Thoracic aorta (tissue), 2 donors: Measurements from ENCODE around the gene TRIO. TPM values are rescaled to one million over a fixed set of nuclear protein-coding genes. Genes with fewer than 3 reads are reported as not detected.
"Not testable (repeated sequence)": the region's sequence is repeated elsewhere in the genome, so short reads cannot be mapped to it uniquely, and the experiment has no call there.

Experiments used
- ATAC-seq: fragments of 150-250 bp; one replicate; pipeline ENCODE4 v1.8.0; 2017; ENCODE audit warnings: low read depth; ENCODE audit not compliant: insufficient number of reproducible peaks, low FRiP score
- DNase-seq: peaks from one replicate; pipeline ENCODE4 v3.0.0-alpha.2; 2020; ENCODE audit warnings: low spot score
- H3K27ac ChIP-seq, 2 donors: fragments of 200-600 bp; sonication (generic); 1 replicate in 1 of 2; 2 replicates in 1 of 2; pipeline ENCODE4 v1.5.1; 2016; ENCODE audit warnings: mild to moderate bottlenecking in 2 of 2, moderate library complexity in 2 of 2
- H3K27me3 ChIP-seq: fragments of 200-600 bp; sonication (generic); replicated peaks from 2 replicates; pipeline ENCODE4 v1.6.0; 2016; ENCODE audit warnings: mild to moderate bottlenecking; ENCODE audit not compliant: insufficient read depth
- H3K36me3 ChIP-seq: fragments of 200-600 bp; sonication (generic); one replicate; pipeline ENCODE4 v1.5.1; 2016
- H3K4me1 ChIP-seq, 2 donors: fragments of 200-600 bp; sonication (generic); 1 replicate in 1 of 2; 2 replicates in 1 of 2; pipeline versions ENCODE4 v1.5.1 to v1.6.0; 2016; ENCODE audit warnings: low read depth in 2 of 2, mild to moderate bottlenecking in 1 of 2; ENCODE audit not compliant: control insufficient read depth in 1 of 2
- H3K4me3 ChIP-seq: fragments of 200-600 bp; sonication (generic); 2 replicates; pipeline ENCODE4 v1.5.1; 2016; ENCODE audit warnings: mild to moderate bottlenecking
- H3K9me3 ChIP-seq: fragments of 200-600 bp; sonication (generic); 2 replicates; pipeline ENCODE4 v1.5.1; 2016
- CTCF ChIP-seq: fragments of 200-600 bp; sonication (generic); IDR thresholded peaks from one replicate; pipeline ENCODE4 v1.5.1; 2019; ENCODE audit warnings: antibody characterized with exemption
- total RNA-seq, 2 donors: library from RNA; depleted of rRNA; stranded (reverse); fragments of >200 nt; gene quantifications; one replicate each; pipeline versions ENCODE4 v1.1.0 to v1.2.3, GENCODE V29; 2016

The TRIO gene
- total RNA-seq, 2 donors from 2014 or later = 219 to 300 TPM

DNA sequence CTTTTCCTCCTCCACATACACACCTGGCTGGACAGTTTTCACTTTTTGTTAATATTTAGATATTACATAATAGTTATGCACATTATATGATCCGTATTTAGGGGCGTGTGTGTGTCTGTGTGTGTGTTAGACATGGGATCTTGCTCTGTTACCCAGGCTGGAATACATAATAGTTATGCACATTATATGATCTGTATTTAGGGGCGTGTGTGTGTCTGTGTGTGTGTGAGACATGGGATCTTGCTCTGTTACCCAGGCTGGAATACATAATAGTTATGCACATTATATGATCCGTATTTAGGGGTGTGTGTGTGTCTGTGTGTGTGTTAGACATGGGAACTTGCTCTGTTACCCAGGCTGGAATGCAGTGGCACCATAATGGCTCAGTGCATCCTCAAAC lies 239.5 kb downstream of the TRIO start:
- Histone ChIP-seq H3K4me3 (no peak overlapping the region), H3K4me1 (no peaks in the 10 kb centered on the region), H3K36me3 (peaks cover 60% of the 10 kb centered on the region), H3K27me3 (no peaks in the 10 kb centered on the region), H3K27ac (no peak overlapping the region), H3K9me3 (no peaks in the 10 kb centered on the region)
- TF ChIP-seq CTCF = no peak
- ATAC-seq = no peak
- no peak for DNase-seq

GRCh38 chr5:14383923-14384322 lies 240.8 kb downstream of the TRIO start:
- DNase-seq (no peak), ATAC-seq (no peak)
- TF ChIP-seq CTCF = no peak
- Histone ChIP-seq H3K9me3 (no peaks in the 10 kb centered on the region), H3K27me3 (no peaks in the 10 kb centered on the region), H3K4me3 (no peak overlapping the region), H3K36me3 (peaks cover 57% of the 10 kb centered on the region), H3K4me1 (no peaks in the 10 kb centered on the region), H3K27ac (no peak overlapping the region)

DNA sequence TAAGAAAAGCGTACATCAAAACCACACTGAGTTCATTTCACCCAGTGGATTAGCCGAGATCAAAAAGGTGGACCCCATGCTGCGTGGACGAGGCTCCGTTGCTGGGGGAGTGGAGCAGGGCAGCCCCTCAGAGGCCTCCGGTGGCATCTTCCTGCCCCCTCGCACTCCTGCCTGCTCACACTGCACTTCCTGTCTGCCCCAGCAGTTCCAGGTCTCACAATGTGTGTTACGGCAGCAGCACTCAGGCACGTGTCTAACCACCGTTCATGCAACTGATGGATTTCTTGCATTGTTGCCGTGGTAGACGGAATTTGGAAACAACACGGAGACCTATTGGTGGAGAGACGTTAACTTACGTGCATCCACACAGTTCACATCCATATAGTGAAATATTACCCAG lies 241.9 kb downstream of the TRIO start:
- no peak for DNase-seq
- TF ChIP-seq CTCF = no peak
- no peaks in the 10 kb centered on the region for H3K27me3 ChIP-seq

GRCh38 chr5:14386884-14387624 lies 243.9 kb downstream of the TRIO start:
- Histone ChIP-seq H3K9me3 (no peaks in the 10 kb centered on the region), H3K4me1 (no peaks in the 10 kb centered on the region), H3K27me3 (no peaks in the 10 kb centered on the region), H3K27ac (no peak overlapping the region), H3K36me3 (peaks cover 50% of the 10 kb centered on the region), H3K4me3 (no peak overlapping the region)
- no peak for TF ChIP-seq CTCF
- DNase-seq = no peak
- ATAC-seq = no peak

More for the DNA sequence above, 241.9 kb downstream of the TRIO start:
- Histone ChIP-seq H3K36me3 (peaks cover 53% of the 10 kb centered on the region), H3K4me3 (no peak overlapping the region), H3K27ac (no peak overlapping the region), H3K9me3 (no peaks in the 10 kb centered on the region), H3K4me1 (no peaks in the 10 kb centered on the region)
- ATAC-seq = no peak

- ATAC-seq = no peak
- TF ChIP-seq CTCF = no peak
- Histone ChIP-seq H3K27ac (no peak overlapping the region), H3K4me3 (no peak overlapping the region), H3K27me3 (no peaks in the 10 kb centered on the region), H3K4me1 (no peaks in the 10 kb centered on the region), H3K9me3 (no peaks in the 10 kb centered on the region), H3K36me3 (peaks cover 51% of the 10 kb centered on the region)
- no peak for DNase-seq
Measured at GRCh38 chr5:14388741-14389140, 245.6 kb downstream of the TRIO start.

DNA sequence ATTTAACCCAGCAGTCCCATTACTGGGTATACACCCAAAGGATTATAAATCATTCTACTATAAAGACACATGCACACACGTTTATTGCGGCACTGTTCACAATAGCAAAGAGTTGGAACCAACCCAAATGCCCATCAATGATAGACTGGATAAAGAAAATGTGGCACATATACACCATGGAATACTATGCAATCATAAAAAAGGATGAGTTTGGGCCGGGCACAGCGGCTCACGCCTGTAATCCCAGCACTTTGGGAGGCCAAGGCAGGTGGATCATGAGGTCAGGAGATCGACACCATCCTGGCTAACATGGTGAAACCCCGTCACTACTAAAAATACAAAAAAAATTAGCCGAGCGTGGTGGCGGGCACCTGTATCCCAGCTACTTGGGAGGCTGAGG lies 249.4 kb downstream of the TRIO start:
- not testable (repeated sequence) for H3K27me3 ChIP-seq, H3K9me3 ChIP-seq, H3K4me3 ChIP-seq, H3K27ac ChIP-seq, DNase-seq, ATAC-seq
- H3K36me3 ChIP-seq = peaks cover 53% of the 10 kb centered on the region
- peaks cover 7 to 11% of the 10 kb centered on the region in 2 donors for H3K4me1 ChIP-seq
